Panc1 (cell line): ENCODE measurements around the gene AACS.

Experiments
- POLR2AphosphoS5 ChIP-seq: IDR thresholded peaks from 2 replicates; pipeline ENCODE4 v1.6.1; 2012; ENCODE audit warnings: mild to moderate bottlenecking, low read depth, low read length, moderate library complexity
- SIN3A ChIP-seq: IDR thresholded peaks from 2 replicates; pipeline ENCODE4 v1.6.1; 2012; ENCODE audit warnings: low read depth, mild to moderate bottlenecking, low read length, moderate library complexity, borderline replicate concordance; ENCODE audit not compliant: insufficient read depth
- TCF7L2 ChIP-seq: IDR thresholded peaks from 2 replicates; pipeline ENCODE4 v1.6.1; 2011; ENCODE audit warnings: mild to moderate bottlenecking, low read depth, low read length, inconsistent platforms
- TF ChIP-seq, protein P1 (sequence below): fragments of 450-650 bp; IDR thresholded peaks from 2 replicates; pipeline ENCODE4 v1.5.1; 2017; ENCODE audit warnings: mild to moderate bottlenecking

GRCh38 chr12:125061229-125061628 lies 4.0 kb upstream of the AACS start:
- TF ChIP-seq POLR2AphosphoS5 = no peak
- TF ChIP-seq, protein P1, sequence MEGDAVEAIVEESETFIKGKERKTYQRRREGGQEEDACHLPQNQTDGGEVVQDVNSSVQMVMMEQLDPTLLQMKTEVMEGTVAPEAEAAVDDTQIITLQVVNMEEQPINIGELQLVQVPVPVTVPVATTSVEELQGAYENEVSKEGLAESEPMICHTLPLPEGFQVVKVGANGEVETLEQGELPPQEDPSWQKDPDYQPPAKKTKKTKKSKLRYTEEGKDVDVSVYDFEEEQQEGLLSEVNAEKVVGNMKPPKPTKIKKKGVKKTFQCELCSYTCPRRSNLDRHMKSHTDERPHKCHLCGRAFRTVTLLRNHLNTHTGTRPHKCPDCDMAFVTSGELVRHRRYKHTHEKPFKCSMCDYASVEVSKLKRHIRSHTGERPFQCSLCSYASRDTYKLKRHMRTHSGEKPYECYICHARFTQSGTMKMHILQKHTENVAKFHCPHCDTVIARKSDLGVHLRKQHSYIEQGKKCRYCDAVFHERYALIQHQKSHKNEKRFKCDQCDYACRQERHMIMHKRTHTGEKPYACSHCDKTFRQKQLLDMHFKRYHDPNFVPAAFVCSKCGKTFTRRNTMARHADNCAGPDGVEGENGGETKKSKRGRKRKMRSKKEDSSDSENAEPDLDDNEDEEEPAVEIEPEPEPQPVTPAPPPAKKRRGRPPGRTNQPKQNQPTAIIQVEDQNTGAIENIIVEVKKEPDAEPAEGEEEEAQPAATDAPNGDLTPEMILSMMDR = no peak
- TF ChIP-seq TCF7L2 = no peak
- TF ChIP-seq SIN3A = no peak
